ENCODE measurements around the gene EMC9.

DNA sequence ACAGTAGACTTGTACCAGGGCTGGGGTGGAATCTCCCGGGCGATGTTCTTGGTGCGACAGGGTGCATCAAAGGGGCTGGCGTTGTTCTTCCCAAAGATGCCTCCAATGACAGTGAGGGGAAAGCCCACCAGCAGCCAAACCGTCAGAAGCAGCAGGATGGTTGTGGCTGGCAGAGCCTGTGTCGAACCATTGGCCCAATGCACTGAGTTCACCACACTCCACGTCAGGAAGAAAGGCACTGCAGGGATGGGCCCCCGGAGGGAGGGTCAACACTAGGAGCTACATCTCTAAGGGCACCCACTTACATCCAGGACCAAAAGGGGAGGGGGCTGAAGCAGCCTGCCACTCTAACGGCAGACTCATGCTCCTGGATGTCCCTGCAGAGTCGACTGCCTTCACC lies 49.0 kb upstream of the EMC9 start:
- TF ChIP-seq, protein P1, sequence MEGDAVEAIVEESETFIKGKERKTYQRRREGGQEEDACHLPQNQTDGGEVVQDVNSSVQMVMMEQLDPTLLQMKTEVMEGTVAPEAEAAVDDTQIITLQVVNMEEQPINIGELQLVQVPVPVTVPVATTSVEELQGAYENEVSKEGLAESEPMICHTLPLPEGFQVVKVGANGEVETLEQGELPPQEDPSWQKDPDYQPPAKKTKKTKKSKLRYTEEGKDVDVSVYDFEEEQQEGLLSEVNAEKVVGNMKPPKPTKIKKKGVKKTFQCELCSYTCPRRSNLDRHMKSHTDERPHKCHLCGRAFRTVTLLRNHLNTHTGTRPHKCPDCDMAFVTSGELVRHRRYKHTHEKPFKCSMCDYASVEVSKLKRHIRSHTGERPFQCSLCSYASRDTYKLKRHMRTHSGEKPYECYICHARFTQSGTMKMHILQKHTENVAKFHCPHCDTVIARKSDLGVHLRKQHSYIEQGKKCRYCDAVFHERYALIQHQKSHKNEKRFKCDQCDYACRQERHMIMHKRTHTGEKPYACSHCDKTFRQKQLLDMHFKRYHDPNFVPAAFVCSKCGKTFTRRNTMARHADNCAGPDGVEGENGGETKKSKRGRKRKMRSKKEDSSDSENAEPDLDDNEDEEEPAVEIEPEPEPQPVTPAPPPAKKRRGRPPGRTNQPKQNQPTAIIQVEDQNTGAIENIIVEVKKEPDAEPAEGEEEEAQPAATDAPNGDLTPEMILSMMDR (IDR thresholded peaks at IDR 0.05; ENCODE audit: low read length) = no peak
- TF ChIP-seq EZH2 (optimal IDR thresholded peaks at IDR 0.05; ENCODE audit: low read depth, low read length) = no peak
- TF ChIP-seq EZH2phosphoT487 (IDR thresholded peaks at IDR 0.05; ENCODE audit: low read length) = no peak
